ENCODE data around the gene ARHGAP26.

ARHGAP26 gene

DNA sequence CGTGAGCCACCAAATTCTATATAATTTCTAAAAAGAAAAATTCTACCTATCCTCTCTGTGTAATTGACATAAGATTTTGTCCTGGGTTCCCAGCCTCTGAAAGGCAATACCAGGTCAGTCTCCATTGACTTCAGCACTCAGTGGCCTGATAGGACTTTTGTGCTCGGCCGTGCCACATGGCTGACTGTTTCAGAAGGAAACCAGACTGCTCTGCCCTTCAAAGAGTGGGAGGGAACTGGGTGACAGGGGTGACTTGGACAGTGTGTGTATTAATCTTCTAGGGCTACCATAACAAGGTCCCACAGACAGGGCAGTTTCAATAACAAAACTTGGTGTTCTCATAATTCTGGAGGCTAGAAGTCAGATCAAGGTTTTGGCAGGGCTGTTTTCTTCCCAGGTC is 43.0 kb downstream of the ARHGAP26 start:
- DNase-seq, result no peak

DNA sequence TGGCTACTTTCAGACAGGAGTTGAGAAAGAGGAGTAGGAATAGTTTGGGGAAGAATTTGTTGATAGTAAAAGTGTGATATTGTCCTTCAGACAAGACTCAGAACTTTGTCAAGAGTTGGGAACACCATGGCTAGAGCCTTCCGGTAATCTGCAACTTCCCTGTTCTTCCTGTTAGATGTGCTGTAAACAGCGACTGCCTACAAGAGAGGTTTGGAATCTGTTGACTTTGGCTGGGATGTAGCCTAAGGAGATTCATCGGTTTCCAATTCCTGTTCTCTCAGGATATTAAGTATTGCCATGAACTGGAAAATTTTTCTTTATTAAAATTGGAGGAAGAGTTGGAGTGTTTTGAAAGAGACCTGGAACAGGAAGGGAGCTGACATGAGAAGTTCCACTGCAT is 43.9 kb downstream of the ARHGAP26 start:
- DNase-seq, result no peak

DNA sequence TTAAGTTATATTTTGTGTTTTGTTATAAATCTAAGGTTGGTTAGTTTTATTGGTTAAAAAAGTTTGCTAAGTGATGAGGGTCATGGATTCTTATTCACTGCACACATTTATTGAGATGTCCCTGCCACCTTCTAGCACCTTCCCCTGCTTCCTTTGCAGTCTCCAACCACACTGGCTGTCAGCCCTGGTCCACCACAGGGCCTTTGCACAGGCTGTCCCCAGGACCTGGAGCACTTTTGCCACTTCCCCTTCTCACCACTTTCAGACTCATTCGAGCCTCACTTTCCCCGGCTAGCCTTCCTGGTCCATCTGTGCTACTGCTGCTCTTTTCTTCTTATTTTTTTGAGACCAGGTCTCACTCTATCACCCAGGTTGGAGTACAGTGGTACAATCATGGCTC is 45.3 kb downstream of the ARHGAP26 start:
- DNase-seq, result no peak

DNA sequence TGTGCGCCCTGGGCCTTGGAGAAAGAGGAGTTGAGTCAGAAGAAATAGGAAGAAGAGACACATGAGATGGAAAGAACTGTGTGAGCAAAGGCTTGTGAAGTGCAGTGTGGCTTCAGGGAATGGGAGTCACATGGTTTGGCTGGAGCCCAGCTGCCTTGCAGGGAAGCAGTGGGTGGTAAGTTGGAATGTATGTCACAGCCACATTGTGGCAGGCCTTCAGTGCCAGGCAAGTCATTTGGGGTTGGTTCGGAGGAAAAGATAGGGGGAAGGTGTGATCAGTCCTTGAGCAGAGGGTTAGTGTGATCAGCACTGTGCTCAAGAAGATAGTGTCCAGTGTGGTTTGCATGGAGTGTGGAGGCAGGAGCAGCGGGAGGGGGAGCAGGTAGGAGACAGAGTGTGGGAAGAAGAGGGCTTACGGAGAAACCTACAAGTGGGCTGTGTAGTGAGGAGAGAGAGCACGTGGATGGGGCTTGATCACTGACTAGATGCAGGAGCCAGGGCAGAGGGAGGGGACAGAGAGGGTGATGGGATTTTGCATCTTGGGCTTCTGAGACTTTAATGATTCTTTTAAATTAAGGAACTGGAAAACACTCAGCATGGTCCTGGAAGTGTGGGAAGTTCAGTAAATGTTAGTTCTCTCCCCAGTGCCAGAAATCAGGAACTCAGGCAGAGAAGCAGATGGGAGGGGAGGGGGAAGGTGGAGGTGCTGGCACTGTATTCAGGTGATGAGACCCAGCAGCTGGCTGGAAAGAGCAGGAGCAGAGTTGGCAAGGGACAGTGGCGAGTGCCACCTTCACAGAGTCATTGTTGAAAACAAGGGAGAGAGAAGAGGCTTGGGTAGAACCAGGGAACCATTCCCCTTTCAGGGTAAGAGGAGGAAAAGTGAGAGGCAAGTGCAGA is 46.6 kb downstream of the ARHGAP26 start:
- peak; percentile 54 for DNase-seq

DNA sequence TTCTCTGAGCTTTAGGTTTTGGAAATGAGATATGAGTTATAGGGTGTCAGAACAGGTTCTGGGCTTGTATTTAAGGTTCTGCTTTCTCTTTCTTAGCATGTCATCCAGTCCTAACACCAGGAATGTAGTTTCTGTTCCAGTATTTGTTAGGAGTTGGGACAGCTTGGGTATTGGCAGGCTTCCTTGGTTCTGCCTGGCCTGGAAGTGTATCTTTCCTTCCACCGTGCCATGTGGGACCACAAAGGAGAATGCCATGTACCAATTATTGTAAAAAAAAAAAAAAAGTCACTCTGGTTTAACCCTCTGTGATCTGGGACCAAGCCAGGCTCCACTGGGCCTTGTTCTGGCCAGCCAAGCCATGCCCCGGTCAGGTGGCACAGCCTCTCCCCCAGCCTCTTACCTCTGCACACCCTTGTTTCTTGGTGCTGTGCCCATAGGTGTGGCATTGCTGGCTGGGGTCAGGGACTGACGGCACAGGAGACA is 47.8 kb downstream of the ARHGAP26 start:
- DNase-seq, result no peak

DNA sequence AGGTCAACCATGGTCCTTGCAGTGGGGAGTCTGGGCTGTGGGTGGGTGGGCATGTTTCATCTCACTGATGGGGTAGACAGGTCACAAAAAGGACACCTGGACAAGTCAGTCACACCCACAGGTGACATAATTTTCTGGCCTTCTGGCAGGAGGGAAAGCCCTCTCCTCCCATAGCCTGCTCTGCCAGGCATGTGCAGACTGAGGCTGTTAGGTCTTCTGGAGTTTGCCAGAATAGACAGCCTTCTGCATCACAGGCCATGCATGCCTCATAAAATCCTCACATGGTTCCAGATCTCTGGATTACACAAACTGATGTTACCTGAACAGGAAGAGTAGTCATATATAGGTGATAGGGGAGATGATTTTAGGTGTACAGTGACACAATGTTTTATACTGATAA is 49.1 kb downstream of the ARHGAP26 start:
- no peak for DNase-seq

DNA sequence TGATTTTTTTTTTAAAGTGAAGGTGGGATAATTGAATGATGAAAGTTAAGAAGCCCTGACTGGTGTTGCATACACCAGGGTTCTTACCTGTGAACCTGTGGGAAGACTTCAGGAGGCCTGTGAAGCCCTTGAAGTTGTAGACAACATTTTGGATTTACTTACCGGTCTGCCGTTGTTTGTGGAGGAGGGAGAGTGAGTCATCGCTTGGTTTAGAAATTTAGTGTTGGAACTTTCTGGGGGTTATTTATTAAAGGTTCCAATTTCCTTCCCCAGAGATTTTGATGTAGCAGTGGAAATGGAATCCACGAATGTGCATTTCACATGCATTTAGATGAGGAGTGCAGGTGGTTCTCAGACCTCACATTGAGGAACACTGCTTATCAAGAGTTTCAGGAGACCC is 49.6 kb downstream of the ARHGAP26 start:
- DNase-seq, result no peak

DNA sequence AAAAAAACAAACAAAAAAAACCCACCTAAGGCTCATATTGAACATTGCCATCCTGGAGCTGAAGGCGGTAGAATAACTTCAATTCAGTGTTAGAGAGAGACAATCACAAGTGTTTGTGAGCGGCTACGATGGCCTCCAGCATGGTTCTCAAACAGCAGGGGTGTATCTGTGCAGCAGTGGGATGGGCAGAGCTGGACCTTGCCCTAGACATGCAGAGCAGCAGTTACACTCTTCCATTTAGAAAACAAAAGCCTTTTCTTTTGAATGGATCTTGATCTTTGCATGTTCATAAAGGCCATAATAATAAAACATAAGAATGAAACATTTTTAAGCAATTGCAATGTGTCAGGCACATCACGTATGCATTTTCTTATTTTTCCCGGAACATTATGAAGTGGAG is 50.3 kb downstream of the ARHGAP26 start:
- DNase-seq, result no peak

DNA sequence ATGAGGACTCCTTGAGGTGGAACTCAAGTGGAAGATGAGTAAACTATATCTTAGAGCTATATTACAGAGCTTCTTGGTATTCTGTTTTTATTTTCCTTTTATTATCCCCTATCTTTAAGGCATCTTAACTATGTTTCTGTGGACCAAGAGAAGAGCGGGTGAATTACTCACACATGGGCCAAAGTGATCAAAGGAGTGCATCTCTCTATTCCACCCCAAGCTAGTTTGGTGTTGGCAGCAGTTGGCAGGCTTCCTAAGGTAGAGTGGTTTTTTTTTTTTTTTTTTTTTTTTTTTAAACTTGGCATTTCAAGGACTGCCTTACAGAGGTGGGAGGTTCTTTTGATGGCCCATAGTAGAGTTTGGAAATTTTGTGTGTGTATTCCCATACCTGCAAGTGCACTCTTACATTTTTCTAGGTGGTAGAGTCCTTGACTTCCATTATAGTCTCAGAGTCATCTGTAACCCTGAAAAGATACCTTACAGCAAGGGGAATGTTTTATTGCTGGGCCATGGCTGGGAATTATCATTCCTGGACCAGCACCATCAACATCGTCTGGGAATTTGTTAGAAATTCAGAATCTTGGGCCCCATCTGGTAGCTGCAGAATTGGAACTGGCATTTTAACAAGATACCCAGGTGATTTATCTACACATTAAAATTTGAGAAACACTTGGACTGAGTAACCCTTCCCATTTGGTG is 51.0 kb downstream of the ARHGAP26 start:
- no peak for DNase-seq

DNA sequence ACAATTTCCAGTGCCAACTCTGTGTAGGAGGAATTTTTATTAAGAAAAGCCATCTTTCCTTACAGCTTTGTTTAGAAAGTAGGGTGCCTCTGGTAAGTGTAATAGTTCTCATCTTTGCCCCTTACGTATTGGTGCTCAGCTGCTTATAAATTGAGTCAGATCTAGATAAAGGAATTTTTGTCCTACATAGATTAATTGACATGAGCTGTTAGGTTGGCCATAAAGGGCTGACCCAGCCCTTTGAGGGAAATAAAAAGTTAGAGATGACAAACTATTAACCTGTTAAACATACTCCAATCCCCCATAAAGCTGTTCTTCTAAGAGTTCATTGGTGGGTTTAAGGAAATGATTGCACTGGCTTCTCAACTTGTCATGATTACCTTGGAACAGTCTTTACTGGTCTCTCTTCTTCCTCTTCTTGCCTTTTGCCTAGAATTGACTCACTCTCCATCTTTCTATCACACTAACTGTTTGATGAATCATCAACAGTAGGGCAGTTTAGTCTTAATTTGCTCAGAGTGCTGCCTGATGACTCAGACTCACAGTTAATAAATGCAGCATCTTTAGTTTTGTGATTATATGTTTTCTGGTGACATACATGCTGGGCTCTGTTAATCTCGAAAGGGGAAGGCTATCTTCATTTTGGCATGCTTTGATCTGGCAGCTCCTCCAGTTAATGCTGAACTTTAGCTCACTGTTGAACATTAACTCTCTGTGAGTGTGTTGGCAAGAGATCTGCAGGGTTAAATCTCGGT is 51.7 kb downstream of the ARHGAP26 start:
- peak; percentile 96 for DNase-seq

DNA sequence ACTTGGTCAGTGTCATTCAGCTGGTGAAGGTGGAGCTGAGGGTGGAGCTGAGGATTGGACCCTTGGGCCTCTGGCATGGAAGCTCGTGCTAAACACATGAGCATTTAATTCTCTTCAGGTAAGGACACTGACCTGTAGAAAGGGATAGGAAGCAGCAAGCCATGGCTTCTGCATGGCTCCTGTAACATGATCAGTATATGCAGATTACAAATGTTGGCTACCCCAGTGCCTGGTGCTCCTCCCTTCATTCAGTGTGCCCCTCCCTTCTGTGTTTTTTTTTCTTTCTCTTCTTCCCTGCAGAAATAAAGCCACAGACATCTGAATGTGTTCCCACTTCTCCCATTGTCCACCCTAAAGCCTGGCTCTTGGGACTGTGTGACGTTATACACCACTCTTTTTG is 52.9 kb downstream of the ARHGAP26 start:
- DNase-seq, result no peak

DNA sequence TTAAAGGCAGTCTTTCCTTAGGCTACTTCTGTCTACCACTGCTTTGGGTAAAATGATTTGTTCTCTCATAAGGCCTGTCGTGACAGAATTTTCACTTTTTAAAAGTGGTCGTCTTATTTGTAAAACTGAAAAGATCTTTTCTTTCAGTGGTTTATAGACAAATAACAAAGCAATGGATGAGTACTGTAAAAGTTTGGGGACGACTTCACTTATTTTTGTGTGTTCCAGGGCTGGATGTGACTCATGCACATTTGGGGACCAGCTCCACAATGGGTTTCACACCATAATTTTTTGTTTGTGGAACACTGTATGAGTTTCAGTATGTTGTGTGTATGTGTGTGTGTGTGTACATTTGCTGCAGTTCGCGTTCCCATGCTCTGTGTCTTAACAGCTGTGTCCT is 53.6 kb downstream of the ARHGAP26 start:
- DNase-seq, result no peak

DNA sequence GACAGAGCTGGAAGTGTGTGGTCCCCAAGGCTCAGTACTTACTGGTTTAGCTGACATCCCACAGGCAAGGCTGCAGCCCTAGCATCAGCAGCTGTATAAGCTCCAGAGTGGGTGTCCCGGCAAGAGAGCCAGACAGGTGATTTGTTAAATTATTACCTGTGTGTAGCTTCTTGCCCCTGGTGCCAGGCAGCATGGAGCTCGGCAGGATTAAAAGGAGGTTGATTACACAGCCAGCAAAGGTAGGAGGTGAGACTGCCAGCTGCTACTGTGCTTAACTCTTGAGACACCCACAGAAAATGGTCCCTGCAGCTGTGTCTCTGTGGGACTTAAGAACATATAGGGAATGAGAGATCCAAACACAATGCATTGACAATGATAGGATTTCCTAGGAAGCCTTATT is 54.2 kb downstream of the ARHGAP26 start:
- DNase-seq, result no peak

DNA sequence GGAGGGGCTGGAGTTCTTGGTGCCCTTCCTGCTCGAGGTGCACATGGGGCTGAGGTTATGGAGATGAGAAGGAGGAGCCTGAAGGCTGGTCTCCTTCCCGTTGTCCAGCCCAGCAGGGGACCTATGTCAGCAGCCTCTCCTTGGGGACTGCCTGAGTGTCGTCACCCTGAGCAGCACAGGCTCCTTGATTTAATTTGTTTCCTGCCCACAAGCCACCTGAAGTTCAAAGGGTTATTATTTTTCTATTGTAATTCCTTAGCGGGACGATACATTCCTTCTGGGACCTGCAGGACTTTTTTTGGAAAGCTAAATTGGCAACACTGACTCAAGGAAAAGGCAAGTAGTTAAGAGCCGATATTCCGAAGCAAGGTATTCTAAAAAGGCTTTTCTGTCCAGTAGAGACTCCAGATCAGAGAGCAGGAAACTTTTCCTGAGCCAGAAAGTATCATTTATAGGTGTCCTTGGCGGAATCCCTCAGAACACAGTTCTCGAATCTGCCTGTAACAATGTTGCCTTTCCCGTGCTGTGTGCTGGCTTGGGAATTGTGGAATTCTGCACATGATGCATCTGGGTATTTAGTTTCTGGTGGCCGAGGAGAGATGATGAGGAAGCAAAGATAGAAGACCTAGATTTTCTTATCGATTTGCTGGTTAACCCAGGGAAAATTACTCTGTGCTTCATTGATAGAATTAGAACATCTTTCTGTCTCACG is 55.4 kb downstream of the ARHGAP26 start:
- DNase-seq, result peak; percentile 10

DNA sequence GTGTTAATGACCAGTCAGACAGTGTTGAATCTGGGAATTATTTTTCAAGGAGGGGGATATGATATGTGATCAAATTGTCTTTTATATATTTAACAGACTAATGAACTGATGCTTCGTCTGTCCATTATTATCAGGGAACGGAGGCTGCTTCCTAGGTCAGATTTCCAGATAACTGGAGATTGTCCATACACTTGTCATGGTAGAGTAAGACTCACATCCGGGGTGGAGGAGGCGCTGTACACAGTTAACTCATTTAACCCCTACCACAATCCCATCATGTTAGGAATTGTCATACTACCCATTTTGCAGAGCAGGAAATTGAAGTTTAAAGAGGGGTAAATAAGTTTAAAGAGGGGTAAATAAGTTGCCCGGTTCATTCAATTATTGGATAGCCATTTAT is 55.9 kb downstream of the ARHGAP26 start:
- no peak for DNase-seq

DNA sequence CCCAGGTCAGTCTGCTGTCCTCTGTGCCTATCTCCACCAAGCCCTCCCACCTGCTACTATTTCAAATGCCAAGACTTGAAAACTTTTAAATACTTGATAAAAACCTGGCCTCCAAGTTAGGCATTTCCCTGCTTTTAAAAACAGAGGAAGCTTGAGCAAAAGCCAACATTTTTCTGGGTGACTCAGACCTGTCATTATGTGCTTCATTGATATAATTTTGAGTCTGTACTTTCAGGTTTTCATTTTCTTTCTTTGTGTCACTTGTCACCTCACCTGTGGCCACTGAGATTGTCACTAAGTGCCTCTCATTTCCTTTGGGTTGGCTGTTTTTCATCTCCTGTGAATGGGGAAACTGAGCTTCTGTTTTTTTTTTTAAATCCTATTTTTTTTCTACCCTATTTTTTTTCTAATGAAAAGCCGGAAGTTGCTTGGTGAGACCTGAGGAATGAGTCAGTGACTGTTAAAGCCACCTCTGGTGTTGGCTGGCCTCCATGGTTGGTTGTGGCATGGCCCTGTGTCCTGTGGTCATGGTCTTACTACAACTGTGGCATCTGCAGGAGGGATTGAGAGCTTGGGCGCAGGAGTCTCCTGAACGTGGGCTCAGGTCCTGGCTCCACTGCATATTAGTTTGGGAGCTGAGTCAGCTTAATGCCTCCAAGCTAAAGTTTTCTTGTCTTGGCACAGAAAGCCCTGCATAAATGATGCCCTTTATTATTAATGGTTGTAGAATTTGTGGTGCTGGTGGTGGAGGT is 56.7 kb downstream of the ARHGAP26 start:
- DNase-seq, result peak; percentile 73

DNA sequence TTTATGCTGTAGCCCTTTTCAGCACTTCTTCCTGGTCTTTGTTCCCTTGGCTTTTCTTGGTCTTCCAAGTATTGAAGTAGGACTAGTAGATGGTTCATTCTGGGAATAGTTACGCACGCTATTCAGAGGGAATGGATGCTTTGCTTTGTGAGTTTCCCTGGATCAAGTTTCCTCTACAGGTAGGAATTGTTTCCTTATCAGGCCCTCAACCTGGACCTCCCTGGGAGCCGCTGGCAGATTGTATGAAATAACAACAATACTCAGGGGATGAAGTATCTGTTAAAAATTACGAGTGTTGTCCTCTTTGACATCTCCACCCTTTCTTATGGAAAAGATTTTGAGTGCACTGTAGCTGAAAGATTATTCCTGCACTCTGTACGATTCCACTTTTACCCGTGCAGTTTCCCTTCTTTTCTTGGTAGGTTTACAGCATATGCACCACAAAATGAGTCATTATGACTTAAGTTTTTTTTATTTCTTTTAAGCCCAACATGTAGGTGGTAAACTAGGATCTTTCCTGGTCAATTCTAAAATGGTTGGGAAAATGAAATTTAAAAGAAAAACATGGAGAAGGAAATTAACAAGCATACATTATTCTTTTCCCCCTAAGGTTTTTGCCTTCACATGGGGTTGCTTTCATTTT is 57.9 kb downstream of the ARHGAP26 start:
- no peak for DNase-seq

DNA sequence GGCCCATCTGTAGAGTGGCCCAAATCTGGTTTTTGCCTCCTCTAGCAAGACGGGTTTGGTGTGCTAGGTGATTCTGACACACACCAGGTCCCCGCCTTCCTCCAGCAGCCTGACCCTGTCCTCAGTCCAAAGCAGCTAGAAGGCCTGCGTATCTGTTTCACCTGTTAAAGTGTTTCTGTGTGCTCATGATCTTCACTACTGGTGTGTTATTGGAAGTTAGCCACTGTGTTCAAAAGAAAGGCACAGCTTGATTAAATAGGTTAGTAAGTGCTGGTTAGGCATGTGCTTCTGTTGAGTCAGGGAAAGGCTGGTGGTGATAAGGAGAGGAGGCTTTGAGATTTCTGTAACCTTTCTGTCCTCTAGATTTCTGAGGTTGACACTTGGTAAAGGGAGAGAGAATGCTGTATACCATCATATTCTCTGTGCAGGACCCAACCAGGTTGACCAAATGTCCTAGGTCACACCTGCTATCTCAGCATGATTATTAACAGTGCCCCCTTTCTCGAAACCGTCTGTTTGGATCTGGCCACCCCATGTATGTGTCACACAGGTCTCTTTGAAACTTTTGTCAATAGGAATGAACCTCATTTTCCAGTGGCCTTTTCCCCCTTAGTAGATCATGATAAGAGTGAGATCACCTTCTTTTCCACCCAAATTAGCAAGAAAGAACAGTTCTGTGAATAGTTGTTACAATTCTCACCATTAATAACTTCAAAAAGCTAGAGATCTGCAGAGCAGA is 58.8 kb downstream of the ARHGAP26 start:
- no peak for DNase-seq

DNA sequence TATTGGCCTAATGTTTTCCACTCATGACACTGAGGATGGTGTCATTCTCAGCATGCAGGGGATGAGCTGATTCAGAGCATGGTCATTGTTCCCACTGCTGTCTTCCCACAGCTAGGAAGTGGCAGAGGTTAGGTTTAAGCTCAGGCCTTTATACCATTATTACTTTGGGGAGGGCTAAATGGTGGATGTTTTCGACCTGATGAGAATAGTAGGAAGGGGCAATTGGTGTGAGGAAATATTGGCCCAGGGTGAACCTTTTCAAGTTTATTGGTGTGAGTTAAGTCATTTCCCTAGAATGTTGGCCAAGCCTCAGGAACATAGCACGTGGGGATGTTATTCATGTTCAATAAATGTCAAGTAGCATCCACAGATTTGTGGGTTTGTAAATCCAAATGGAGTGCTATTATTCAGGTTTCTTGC is 59.6 kb downstream of the ARHGAP26 start:
- no peak for DNase-seq

DNA sequence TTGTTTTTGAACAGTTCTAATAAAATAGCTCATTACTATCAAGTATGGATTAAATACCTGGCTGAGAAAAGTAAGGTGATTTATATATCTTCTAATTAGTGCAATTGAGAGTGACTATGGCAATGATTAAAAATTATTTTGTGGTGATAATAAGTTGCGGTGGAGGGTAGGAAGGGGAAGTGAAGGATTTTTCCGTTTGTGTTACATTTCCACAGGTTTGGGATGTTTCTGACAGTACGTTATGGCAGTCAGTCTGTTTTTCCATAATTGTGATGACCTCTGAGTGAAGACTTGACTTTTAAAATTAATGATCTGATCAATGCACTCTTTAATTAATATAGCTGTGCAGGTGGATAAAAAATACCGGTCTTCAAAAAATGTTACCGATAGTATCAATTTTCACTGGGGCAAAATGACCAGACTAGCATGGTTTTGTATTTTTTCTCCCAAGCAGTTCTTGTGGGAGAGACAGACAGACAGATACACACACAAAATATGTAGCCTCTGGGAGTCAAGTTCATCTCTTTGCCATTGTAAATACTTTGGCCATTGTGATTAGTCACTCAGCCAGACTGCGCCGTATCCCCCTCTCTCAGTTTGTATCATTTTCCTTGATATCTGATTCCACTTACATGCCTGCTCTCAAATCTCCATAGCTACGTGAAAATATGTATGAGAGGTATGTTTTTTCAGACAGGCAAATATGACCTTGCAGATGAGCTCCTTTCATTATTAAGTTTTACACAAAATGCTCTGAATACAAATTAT is 60.2 kb downstream of the ARHGAP26 start:
- no peak for DNase-seq
